HepG2 (cell line): Measurements from ENCODE around the gene LCK. TPM values are rescaled to one million over a fixed set of nuclear protein-coding genes. Genes with fewer than 3 reads are reported as not detected.

Source experiments
- ATAC-seq: fragments of 200-7000 bp; cut with Tn5 transposase; 3 replicates; pipeline ENCODE4 v1.9.1; 2020; ENCODE audit warnings: mild to moderate bottlenecking, moderate library complexity
- BruUV-seq: library from RNA; stranded (reverse); fragments of 400-500 nt; replicated peaks from 2 replicates; lab custom pipeline; 2021; lab: Mats Ljungman, UMichigan
- CTCF ChIA-PET: fragments of 300-600 bp; formaldehyde crosslinking; extraction: SDS; loops from one replicate; lab custom pipeline; 2021; ENCODE audit warnings: low total read pairs, inconsistent platforms, low intra/inter-chr PET ratio; lab: Yijun Ruan, JAX
- POLR2A ChIA-PET: fragments of 350-600 bp; sonication (Branson Sonifier 250); formaldehyde crosslinking; loops from one replicate; lab custom pipeline; 2020; ENCODE audit warnings: antibody characterized with exemption, inconsistent platforms; lab: Yijun Ruan, JAX
- DNase-seq: peaks from one replicate; pipeline ENCODE4 v3.0.0-alpha.2; 2015; ENCODE audit warnings: low spot score
- FAIRE-seq: peaks from 3 replicates; lab custom pipeline; 2011; peaks lifted over from hg19 to GRCh38; lab: Jason Lieb, UNC
- H2AFZ ChIP-seq: one replicate; pipeline ENCODE4 v1.6.1; 2011; ENCODE audit warnings: low read length, inconsistent platforms
- H3K27ac ChIP-seq: fragments of 300-600 bp; 3 replicates; pipeline ENCODE4 v1.8.0; 2011; ENCODE audit warnings: mixed run types, mild to moderate bottlenecking, mixed read lengths, low read length, inconsistent platforms; ENCODE audit not compliant: insufficient read depth; ENCODE audit errors: extremely low read length
- H3K27me3 ChIP-seq, 2 experiments: fragments of 200-600 bp in 1 of 2; 2 replicates in 1 of 2; 3 replicates in 1 of 2; pipeline versions ENCODE4 v1.6.0 to v1.8.0; 2011; ENCODE audit warnings: low read length in 2 of 2, mild to moderate bottlenecking in 2 of 2, moderate library complexity in 2 of 2, inconsistent platforms in 1 of 2; ENCODE audit not compliant: insufficient read depth in 2 of 2, control insufficient read depth in 1 of 2
- H3K36me3 ChIP-seq, 2 experiments: fragments of 200-600 bp in 1 of 2; replicated peaks in 1 of 2; 2 replicates in 1 of 2; 3 replicates in 1 of 2; pipeline versions ENCODE4 v1.5.1 to v1.8.0; 2011; ENCODE audit warnings: low read length in 2 of 2, inconsistent platforms in 1 of 2; ENCODE audit not compliant: insufficient read depth in 2 of 2, control insufficient read depth in 1 of 2
- H3K4me1 ChIP-seq: 2 replicates; pipeline ENCODE4 v1.5.1; 2012; ENCODE audit warnings: low read length, inconsistent platforms; ENCODE audit not compliant: insufficient read depth
- H3K4me2 ChIP-seq: 2 replicates; pipeline ENCODE4 v1.6.0; 2011; ENCODE audit warnings: low read depth, low read length, inconsistent platforms
- H3K4me3 ChIP-seq, 3 experiments: fragments of 200-600 bp in 1 of 3; sonication (generic), shearing (Covaris generic) in 1 of 3; replicated peaks in 1 of 3; 2 replicates each; pipeline ENCODE4 v1.5.1; 2011 to 2016; ENCODE audit warnings: low read length in 3 of 3, inconsistent platforms in 2 of 3, low read depth in 2 of 3, mild to moderate bottlenecking in 2 of 3, control low read depth in 1 of 3, mixed read lengths in 1 of 3; ENCODE audit not compliant: insufficient read depth in 1 of 3
- H3K79me2 ChIP-seq: one replicate; pipeline ENCODE4 v1.6.1; 2011; ENCODE audit warnings: low read length, inconsistent platforms; ENCODE audit not compliant: insufficient read depth
- H3K9ac ChIP-seq: 2 replicates; pipeline ENCODE4 v1.6.0; 2011; ENCODE audit warnings: mild to moderate bottlenecking, low read depth, low read length, inconsistent platforms; ENCODE audit not compliant: insufficient read depth
- H3K9me3 ChIP-seq: 2 replicates; pipeline ENCODE4 v1.5.1; 2012; ENCODE audit warnings: mild to moderate bottlenecking, low read length
- H4K20me1 ChIP-seq: 2 replicates; pipeline ENCODE4 v1.6.0; 2011; ENCODE audit warnings: inconsistent platforms, mild to moderate bottlenecking, low read length, moderate library complexity; ENCODE audit not compliant: insufficient read depth
- FOSL2 ChIP-seq: sonication (generic); formaldehyde crosslinking; IDR thresholded peaks from 2 replicates; pipeline ENCODE4 v1.4.0; 2020; ENCODE audit warnings: missing genetic modification reagents
- GATAD2A ChIP-seq: IDR thresholded peaks from 2 replicates; pipeline ENCODE4 v1.6.1; 2016
- JUND ChIP-seq: sonication (generic); formaldehyde crosslinking; IDR thresholded peaks from 2 replicates; pipeline ENCODE4 v1.8.0; 2022; ENCODE audit warnings: mild to moderate bottlenecking, missing genetic modification reagents
- RAD21 ChIP-seq: fragments of 450-650 bp; formaldehyde crosslinking; IDR thresholded peaks from 2 replicates; pipeline ENCODE4 v1.5.0; 2020; ENCODE audit warnings: mild to moderate bottlenecking
- SP1 ChIP-seq, 2 experiments: fragments of 450-650 bp in 1 of 2; sonication (generic) in 1 of 2; formaldehyde crosslinking in 1 of 2; IDR thresholded peaks; 2 replicates each; pipeline versions ENCODE4 v1.4.0 to v1.6.1; 2016 to 2020; ENCODE audit warnings: missing genetic modification reagents in 1 of 2
- TCF7L2 ChIP-seq: IDR thresholded peaks from 2 replicates; pipeline ENCODE4 v1.6.1; 2011; ENCODE audit warnings: mild to moderate bottlenecking, low read depth, low read length, moderate library complexity
- WIZ ChIP-seq: sonication (generic); formaldehyde crosslinking; IDR thresholded peaks from 2 replicates; pipeline ENCODE4 v1.5.1; 2020; ENCODE audit warnings: mild to moderate bottlenecking, missing genetic modification reagents
- ZBTB7B ChIP-seq: sonication (generic); formaldehyde crosslinking; IDR thresholded peaks from 2 replicates; pipeline ENCODE4 v1.4.0; 2020; ENCODE audit warnings: missing genetic modification reagents
- ZNF350 ChIP-seq: sonication (generic); formaldehyde crosslinking; IDR thresholded peaks from 2 replicates; pipeline ENCODE4 v1.4.0; 2020; ENCODE audit warnings: mild to moderate bottlenecking, low read depth, missing genetic modification reagents, borderline replicate concordance
- ZNF441 ChIP-seq: sonication (generic); formaldehyde crosslinking; IDR thresholded peaks from 2 replicates; pipeline ENCODE4 v1.7.0; 2021; ENCODE audit warnings: missing genetic modification reagents, borderline replicate concordance
- ZNF607 ChIP-seq: sonication (generic); formaldehyde crosslinking; IDR thresholded peaks from 2 replicates; pipeline ENCODE4 v1.5.1; 2020; ENCODE audit warnings: missing genetic modification reagents, mild to moderate bottlenecking, borderline replicate concordance
- ZNF790 ChIP-seq: sonication (generic); formaldehyde crosslinking; IDR thresholded peaks from 2 replicates; pipeline ENCODE4 v1.8.0; 2022; ENCODE audit warnings: missing genetic modification reagents, mild to moderate bottlenecking, borderline replicate concordance
- ZSCAN29 ChIP-seq: sonication (generic); formaldehyde crosslinking; conservative IDR thresholded peaks from 2 replicates; pipeline ENCODE4 v1.4.0; 2020; ENCODE audit warnings: mild to moderate bottlenecking, missing genetic modification reagents
- WGBS: methylation state at CpG from one replicate; pipeline ENCODE4 v1.1.6; 2017; ENCODE audit warnings: low lambda C conversion rate; 5-methylcytosine and 5-hydroxymethylcytosine counted together
- in situ Hi-C: cut with HindIII; loops from 2 replicates; pipeline ENCODE4 v1.10.0; 2017; ENCODE audit warnings: low pct_unique_long_range_greater_than_20kb; ENCODE audit not compliant: extremely low pct_ligation_motif_present
- intact Hi-C: fragments of 100-400 bp; cut with micrococcal nuclease; formaldehyde crosslinking; loops from one replicate; pipeline ENCODE4 v1.10.0; 2022; ENCODE audit not compliant: unreplicated experiment
- polyA plus RNA-seq, 8 experiments: library from polyadenylated mRNA; depleted of rRNA in 3 of 8; stranded (reverse) in 7 of 8; unstranded in 1 of 8; fragments of >200 nt; fragmentation: Illumina TruSeq in 4 of 8; extraction: Trizol in 4 of 8; gene quantifications; 2 replicates each; pipeline versions ENCODE4 v1.2.1 to v1.2.3, GENCODE V29; 2011 to 2016; ENCODE audit warnings: low read depth in 4 of 8, missing spikeins in 1 of 8, mixed read lengths in 1 of 8; ENCODE audit not compliant: insufficient read depth in 1 of 8
- total RNA-seq, 5 experiments: library from RNA; depleted of rRNA; stranded (reverse); fragments of >200 nt; fragmentation: Illumina TruSeq; extraction: Trizol; gene quantifications; 2 replicates each; pipeline ENCODE4 v1.2.3, GENCODE V29; 2016; ENCODE audit warnings: low read depth in 1 of 5
- TF ChIP-seq, protein P1 (sequence below): IDR thresholded peaks from 2 replicates; pipeline ENCODE4 v1.6.1; 2016; ENCODE audit warnings: low read depth, borderline replicate concordance
- TF ChIP-seq, protein P2 (sequence below), 2 experiments: sonication (generic) in 1 of 2; formaldehyde crosslinking in 1 of 2; IDR thresholded peaks; 2 replicates each; pipeline versions ENCODE4 v1.4.0 to v1.6.1; 2018 to 2020; ENCODE audit warnings: missing genetic modification reagents in 2 of 2, borderline replicate concordance in 1 of 2, low read depth in 1 of 2, mild to moderate bottlenecking in 1 of 2, missing biosample characterization in 1 of 2
- TF ChIP-seq, protein P3 (sequence below): IDR thresholded peaks from 2 replicates; pipeline ENCODE4 v1.4.0; 2020; ENCODE audit warnings: mild to moderate bottlenecking, missing genetic modification reagents

The LCK gene
- total and polyA plus RNA-seq, 2 of the 13 experiments (the other 11 are each of a cell fraction or from before 2014, with no cell fraction given) = 0.93 to 1.8 TPM

DNA sequence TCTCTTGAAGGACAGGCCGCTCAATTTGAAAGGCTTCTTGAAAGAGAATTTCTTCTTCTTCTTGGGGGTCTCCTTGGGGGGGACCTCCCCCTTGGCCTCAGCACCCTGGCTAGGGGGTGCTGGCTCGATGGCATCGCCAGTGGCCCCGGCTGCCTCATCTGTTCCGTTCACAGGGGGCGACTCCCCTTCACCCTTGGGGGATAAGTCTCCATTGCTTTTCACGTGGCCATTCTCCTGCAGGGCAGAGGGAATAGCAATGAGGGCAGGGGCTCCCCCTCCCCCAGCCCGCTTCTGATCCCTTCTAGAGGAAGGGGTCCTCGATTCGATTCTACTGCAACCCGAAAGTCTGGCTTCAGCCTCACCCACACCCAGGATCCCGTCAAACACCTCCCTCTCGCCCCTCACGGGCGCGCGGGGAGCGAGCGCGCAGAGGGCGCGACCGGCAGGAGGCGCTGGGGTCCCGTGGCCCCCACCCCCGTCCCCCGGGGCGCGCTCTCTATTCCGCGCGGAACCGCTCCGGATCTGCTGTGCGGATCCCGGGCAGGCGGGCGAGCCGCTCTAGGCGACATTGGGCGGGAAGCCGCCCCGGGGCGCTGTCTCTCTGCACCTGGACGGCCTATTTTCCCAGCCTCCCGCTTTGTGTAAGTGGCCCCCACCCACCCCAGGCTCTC, 83.9 kb downstream of the LCK start:
- Histone ChIP-seq H3K4me1 (peaks cover 56% of the 10 kb centered on the region), H3K27ac (peak overlapping the region; percentile 68), H3K79me2 (peaks cover 14% of the 10 kb centered on the region), H3K4me3 (peak overlapping the region; percentile 70 to 95 (median 84)), H3K4me2 (peak overlapping the region; percentile 93), H3K27me3 (peaks cover 0 to 4% of the 10 kb centered on the region in 2 experiments; a peak in 2 of 5 replicates), H3K36me3 (peaks cover 21 to 43% of the 10 kb centered on the region in 2 experiments), H3K9me3 (no peaks in the 10 kb centered on the region), H4K20me1 (peaks cover 14% of the 10 kb centered on the region), H3K9ac (peak overlapping the region; percentile 91), H2AFZ (no peak overlapping the region)
- 4% methylated on average over 12 of the region's 46 CpGs for WGBS
- BruUV-seq = TSS peak; percentile 59
- ChIA-PET CTCF (interaction anchor here (0.7 to 1.7 kb wide), 3 partner anchors 16 to 119 kb away, joined by 3 to 4 read pairs (median 4); no protein-coding TSS in a partner anchor), POLR2A (interaction anchor here (0.9 to 5.8 kb wide), 15 partner anchors 10 to 119 kb away, joined by 3 to 222 read pairs (median 7); partner anchors contain the start of genes FAM167B, HDAC1 and LCK)
- in situ Hi-C loops (no loop called here), intact Hi-C loops (loop anchor here (10.0 kb wide), 1 partner anchor 60 kb away; the partner anchor contains the start of gene BSDC1)
- no peak for FAIRE-seq
- peak; percentile 26 for ATAC-seq
- no peak for DNase-seq
- TF ChIP-seq ZNF350 (0 out of 2 replicates have a peak, but pooled peaks have one; percentile 27), ZNF607 (CRISPR knock-in tag) (0 out of 2 replicates have a peak, but pooled peaks have one; percentile 19), ZSCAN29 (CRISPR knock-in tag) (0 out of 2 replicates have a peak, but pooled peaks have one; percentile 37), JUND (CRISPR knock-in tag) (no peak), RAD21 (CRISPR knock-in tag) (peak; percentile 85), GATAD2A (0 out of 2 replicates have a peak, but pooled peaks have one; percentile 9), SP1 (IDR thresholded peaks at IDR 0.05) (no peak), SP1 (CRISPR knock-in tag; IDR thresholded peaks at IDR 0.05) (no peak), FOSL2 (peak; percentile 18; the same call in 1 of the 2 replicates), TCF7L2 (no peak), ZNF441 (CRISPR knock-in tag) (no peak), WIZ (no peak), ZBTB7B (peak; percentile 60), ZNF790 (CRISPR knock-in tag) (no peak)
- TF ChIP-seq, protein P1, sequence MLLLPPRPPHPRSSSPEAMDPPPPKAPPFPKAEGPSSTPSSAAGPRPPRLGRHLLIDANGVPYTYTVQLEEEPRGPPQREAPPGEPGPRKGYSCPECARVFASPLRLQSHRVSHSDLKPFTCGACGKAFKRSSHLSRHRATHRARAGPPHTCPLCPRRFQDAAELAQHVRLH (CRISPR knock-in tag) = 0 out of 2 replicates have a peak, but pooled peaks have one; percentile 23
- TF ChIP-seq, protein P2, sequence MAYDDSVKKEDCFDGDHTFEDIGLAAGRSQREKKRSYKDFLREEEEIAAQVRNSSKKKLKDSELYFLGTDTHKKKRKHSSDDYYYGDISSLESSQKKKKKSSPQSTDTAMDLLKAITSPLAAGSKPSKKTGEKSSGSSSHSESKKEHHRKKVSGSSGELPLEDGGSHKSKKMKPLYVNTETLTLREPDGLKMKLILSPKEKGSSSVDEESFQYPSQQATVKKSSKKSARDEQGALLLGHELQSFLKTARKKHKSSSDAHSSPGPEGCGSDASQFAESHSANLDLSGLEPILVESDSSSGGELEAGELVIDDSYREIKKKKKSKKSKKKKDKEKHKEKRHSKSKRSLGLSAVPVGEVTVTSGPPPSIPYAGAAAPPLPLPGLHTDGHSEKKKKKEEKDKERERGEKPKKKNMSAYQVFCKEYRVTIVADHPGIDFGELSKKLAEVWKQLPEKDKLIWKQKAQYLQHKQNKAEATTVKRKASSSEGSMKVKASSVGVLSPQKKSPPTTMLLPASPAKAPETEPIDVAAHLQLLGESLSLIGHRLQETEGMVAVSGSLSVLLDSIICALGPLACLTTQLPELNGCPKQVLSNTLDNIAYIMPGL (CRISPR knock-in tag; IDR thresholded peaks at IDR 0.05; ENCODE audit: borderline replicate concordance in 1 of 2, low read depth in 1 of 2) = peak; percentile 94 to 95
- TF ChIP-seq, protein P3, sequence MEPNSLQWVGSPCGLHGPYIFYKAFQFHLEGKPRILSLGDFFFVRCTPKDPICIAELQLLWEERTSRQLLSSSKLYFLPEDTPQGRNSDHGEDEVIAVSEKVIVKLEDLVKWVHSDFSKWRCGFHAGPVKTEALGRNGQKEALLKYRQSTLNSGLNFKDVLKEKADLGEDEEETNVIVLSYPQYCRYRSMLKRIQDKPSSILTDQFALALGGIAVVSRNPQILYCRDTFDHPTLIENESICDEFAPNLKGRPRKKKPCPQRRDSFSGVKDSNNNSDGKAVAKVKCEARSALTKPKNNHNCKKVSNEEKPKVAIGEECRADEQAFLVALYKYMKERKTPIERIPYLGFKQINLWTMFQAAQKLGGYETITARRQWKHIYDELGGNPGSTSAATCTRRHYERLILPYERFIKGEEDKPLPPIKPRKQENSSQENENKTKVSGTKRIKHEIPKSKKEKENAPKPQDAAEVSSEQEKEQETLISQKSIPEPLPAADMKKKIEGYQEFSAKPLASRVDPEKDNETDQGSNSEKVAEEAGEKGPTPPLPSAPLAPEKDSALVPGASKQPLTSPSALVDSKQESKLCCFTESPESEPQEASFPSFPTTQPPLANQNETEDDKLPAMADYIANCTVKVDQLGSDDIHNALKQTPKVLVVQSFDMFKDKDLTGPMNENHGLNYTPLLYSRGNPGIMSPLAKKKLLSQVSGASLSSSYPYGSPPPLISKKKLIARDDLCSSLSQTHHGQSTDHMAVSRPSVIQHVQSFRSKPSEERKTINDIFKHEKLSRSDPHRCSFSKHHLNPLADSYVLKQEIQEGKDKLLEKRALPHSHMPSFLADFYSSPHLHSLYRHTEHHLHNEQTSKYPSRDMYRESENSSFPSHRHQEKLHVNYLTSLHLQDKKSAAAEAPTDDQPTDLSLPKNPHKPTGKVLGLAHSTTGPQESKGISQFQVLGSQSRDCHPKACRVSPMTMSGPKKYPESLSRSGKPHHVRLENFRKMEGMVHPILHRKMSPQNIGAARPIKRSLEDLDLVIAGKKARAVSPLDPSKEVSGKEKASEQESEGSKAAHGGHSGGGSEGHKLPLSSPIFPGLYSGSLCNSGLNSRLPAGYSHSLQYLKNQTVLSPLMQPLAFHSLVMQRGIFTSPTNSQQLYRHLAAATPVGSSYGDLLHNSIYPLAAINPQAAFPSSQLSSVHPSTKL = peak; percentile 32; the same call in 1 of the 2 replicates
